Left forelimb (tissue), 1 donor: ENCODE data around the gene ABCA4.
A peak's percentile ranks its signal among the peaks of the same experiment; 100 is the strongest.

Experiments
- DNase-seq: peaks from one replicate; pipeline ENCODE4 v3.0.0-alpha.2; 2018; ENCODE audit warnings: low spot score

The ABCA4 gene

DNA sequence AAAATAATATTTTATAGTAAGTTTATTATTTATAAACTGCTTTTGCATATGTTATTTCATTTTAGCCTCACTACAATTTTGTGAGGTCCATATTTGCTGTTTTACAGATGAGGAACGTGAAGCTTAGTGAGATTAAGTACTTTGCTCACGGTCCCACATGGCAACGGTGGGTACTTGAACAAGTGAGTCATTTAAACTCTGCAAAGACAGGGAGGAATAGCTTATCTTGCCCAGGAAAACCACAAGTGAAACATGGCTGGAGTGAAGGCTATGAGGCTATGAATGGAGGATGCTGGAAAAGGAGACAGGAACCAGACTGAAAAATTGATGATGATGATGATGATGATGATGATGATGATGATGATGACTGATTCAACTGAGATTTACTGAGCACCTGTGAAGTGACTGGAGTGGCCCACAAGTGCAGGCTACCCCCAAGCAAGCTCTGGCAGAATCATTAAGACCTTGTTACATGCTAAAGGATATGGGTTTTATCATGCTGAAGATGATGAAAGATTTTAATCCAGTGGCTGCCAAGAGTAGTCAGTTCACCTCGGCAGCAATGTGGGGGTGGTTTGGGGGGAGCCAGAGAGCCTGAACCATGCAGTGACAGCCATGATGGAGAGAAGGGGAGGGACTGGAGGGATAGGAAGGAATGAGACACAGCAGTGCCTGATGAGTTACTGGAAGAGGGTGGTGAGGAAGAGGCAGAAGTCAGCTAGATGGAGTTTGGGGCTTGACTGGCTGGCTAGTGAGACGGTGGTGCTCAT, 1.4 kb upstream of the ABCA4 start:
- no peak for DNase-seq

DNA sequence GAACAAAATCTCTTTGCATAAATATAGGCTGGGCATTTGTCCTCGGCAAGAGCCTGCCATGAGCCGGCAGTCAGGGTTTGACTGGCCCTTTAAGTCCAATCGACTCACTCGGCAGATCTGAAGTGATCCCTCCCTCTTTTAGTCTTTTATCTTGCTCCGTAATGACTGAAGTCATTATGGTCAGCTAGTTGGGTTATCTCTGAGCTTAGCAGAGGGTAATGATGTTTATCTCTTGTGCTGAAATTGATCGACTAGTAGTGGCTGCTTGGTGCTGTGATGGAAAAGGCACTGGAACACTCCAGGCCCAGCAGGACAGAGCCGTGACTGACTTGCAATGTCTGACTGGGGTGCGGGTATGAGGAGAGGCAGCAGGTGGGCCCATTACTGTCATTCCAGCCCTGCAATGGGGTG, 468 bp upstream of the ABCA4 start:
- peak; percentile 48 for DNase-seq

DNA sequence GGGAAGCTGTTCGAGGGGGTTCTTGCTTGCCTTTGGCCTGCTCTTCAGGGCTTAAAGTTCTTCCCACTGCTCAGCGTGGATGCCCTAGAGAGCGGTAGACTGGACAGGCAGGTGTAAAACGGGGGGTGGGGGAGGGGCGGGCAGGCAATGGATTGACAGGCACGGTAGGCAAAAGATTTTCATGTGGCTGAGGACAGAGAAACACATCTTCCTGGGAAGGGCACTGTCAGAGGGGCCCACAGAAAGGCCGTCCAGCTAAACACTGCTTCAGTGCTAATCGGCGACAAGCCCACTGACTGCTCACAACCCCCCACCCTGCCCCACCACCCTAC, 412 bp downstream of the ABCA4 start:
- DNase-seq = no peak

DNA sequence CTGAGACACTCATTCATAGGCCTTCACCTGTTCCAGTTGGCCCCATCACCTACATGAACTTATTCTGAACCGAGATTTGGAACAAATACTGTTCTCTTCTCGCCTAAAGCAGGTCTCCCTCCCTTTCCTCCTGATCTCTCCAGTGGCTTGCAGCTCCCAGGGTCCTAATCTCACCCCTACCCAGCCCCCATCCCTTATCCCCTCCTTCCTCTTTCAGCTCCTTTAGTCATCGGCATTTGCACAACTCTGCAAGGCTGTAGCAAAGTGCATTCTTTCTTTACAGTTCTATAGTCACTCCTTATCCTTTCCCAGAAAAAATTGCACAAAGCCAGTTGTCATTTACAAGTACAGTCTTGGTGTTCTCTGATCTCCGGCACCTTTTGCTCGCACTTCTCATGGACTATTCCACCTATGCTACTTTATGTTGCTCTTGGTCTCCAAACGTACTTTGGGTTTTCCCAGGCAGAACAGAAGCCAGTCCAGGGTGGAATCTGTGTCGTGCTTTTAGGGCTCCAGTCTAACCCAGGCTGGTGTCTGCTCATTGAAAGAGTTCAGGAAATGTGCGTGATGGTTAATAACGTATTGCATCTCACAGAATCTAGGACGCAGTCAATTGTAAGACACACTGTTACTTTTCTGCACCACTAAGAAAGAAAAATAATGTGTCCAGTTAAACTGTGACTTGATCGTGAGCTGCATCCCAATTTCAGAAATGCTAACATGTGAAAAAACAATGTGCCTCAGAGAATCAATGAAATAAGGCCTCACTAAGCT, 965 bp downstream of the ABCA4 start:
- DNase-seq = peak; percentile 5

DNA sequence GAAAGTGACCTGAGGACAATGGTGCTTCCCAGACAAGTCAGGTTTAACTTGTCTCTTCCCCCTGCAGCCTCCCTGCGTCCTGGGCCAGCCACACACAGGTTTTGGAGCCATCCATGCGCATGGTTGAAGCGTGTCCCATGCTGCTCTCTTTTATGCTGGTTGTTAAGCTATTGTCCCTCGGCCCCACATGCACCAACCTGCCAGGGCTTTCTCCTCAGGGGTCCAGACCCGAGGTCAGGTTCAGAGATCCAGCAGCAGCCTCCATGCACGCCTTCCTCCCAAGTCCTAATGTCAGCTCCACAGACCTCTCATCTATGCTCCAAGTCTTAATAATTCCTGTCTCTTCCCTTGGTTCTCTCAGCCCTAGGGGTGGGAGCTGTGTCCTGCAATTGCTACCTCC, 1.6 kb downstream of the ABCA4 start:
- DNase-seq = peak; percentile 47

DNA sequence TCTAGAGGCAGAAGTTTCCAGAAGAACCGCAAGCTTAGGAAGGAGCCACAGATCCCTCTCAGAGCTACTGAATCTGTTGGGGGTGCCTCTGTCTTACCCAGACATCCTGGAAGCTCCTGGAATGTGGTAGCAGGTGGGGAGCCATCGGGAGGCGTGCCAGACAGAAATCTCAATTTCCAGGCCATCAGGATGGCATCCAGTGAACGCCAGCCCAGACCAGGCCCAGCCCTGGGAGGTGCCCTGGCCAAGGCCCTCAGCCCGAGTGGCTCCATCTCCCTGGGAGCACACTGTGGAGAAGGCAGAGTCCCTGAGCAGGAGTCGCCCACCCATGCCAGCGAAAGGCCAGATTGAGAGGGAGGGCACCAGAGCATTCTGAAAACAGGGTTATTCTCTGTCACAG, 2.5 kb downstream of the ABCA4 start:
- peak; percentile 58 for DNase-seq

DNA sequence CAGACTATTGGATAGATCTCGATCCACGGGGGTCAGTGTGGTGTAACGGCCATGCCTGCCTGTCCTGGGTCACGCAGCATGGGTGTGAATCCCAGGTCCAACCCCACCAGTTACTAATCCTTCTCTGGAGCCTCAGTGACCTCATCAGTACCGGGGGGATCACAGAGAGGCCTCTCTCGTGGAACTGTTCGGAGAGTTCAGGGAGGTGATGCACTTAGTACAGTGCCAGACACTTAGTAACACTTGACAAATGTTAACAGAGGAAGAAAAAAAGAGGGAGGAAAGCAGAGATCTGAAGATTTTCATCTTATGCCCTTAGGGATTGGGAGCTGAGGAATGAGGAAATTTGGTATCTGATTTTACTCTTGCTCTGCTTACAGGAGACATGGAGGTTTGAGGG, 2.9 kb downstream of the ABCA4 start:
- DNase-seq = peak; percentile 42

DNA sequence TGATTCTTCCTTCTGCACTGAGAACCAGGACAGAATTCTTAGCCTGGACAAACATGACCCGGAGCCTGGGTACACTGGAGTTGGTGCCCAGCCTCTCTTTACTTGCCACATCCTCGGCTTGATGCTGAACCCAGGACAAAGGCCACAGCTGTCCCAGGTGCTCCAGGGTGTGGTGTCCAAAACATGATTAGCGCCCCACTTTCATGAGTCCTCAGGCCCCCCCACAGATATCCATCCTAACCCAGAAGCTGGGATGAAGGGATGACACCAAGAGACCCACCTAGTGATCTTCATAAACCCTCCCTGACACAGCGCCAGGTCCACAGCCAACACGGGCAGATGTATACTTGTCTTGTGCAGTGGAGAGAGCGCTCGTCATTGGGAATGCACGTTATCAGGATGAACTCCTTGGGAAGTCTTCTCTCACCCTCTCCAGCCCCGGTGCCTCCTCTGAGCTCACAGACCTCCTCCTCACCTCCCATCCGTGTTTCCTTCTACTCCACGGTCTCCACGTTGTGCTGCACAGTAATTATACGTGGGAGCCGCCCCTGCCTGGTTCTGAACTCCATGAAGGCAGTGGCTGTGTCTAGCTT, 3.6 kb downstream of the ABCA4 start:
- no peak for DNase-seq

DNA sequence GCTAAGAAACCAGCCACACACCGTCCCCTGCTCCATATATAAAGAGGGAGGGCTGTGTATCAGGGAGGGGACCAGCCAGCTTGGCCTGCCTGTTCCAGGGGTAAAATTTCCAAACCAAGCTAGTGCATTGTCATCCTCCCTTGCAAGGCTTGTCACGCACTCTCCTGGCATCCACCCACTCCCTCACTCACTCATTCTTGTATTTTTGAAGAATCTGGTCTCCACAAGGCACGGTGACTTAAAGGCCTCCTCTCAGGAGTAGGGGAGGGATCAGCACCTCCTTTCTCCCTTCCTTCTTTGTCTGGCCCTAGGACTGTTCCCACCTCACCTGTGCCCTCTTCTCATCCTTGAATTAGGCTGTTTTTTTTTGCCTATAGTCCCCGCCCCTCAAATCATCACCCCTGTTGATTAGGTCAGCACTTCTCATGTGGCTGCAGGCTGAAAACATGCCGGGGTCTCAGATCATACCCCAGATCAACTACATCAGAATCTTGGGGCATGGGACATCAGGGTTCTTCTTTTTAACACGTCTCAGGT, 5.0 kb downstream of the ABCA4 start:
- peak; percentile 47 for DNase-seq

DNA sequence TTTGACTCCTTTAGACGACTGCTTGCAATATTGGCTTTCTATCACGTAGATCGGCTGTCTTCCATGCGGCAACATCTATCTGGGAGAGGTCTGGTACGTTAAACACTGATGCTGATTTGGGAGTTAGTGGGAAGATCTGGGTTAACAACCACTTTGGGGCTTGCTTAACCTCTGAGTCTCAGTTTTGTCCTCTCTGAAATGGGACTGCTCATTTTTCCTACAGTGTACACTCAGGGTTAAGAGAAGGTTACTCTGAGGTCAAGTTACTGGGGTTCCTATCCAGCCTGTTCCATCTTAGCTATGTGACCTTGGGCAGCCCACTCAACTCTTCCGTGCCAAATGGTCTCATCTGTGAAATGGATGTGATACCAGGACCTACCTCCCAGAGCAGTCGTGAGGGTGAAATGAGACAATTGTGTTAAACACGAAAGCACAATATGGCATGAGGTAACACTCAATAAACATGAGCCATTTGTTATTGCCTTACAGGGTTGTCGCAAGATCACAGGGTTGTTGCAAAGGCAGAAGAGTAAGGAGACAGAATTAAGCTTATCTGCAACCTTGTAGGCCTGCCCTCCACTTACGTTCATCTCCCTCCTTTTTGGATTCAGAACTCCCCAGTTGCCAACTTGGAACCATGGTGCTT, 5.6 kb downstream of the ABCA4 start:
- DNase-seq = peak; percentile 28

DNA sequence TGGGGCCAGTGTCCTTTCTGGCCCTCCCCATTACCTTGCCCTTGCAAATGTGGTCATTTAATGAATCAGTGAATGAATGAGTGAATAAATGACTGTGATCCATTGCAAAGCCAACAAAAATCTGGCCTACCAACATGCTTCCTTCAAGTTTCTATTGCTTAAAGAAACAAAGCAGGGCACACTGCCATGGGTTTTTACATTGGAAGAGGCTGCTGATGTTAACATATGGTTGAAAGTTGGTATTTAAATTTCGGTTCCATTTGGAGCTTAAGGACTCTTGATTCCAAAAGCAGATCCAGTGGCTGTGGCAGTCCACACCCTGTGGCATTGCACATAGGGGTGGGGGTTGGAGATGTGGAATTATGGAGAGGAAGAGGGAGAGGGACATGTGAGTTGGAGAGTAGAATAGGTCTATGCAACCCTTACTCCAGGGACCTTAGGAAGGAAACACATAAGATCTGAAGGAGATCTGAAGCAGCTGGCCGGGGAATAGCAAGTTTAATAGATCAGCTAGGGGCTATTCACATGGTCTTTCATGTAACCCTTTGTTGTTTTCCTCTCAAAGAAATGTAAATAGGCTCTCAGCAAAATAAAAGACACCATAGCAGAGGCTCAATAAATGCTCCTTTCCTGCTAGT, 7.2 kb downstream of the ABCA4 start:
- peak; percentile 64 for DNase-seq

DNA sequence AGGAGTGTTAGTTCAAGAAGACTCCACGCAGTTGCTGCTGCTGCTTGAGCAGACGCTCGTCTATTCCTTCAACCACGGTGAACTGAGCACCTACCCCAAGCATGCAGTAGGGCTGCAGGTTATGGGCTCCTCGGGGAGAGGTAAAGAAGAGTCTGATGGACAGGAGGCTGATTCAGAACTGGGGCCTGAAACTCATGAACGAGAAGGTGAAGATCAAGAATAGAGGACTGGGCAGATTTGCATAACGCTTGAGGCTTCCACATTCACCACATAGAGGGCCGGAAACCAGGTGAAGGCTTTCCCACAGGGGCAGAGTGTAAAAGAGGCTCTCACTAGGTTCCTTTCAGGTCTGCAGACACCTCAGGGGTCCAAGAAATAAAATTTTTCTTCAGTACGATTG, 9.1 kb downstream of the ABCA4 start:
- no peak for DNase-seq

DNA sequence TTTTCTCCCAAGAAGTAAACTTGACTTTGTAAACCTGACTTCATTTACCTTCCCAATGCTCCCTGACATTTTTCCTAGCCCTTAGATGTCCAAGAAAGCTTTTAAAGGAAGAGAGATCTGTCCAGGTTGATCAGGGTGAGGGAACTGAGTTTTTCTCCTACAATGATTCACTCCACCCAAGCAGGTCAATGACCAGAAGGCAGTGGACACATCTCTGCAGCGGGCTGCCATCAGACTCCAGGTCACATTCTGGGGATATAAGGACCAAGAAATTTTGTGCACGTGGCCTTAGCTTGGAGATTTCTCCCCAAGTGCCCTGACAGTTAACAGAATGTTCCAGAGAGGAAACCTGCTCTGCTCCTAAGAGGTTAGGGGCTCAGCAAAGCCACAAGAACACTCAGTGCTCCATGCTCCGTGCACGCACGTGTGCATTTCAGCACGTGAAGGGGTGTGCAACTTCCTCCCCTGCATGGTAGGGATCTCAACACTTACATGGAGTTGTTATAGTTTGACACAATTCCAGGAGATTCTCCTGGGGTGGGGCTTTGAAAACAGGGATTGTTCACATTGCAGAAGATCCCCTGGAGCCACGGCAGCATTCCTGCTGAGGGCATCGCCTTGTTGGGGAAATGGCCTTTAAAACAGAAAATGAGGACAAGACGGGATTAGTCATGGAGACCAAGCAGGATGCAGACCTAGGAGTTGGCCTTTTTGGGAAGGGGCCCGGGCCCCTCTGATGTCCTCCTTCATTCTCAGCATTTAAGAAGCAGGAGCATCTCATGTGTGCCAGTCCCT, 9.8 kb downstream of the ABCA4 start:
- DNase-seq = no peak

DNA sequence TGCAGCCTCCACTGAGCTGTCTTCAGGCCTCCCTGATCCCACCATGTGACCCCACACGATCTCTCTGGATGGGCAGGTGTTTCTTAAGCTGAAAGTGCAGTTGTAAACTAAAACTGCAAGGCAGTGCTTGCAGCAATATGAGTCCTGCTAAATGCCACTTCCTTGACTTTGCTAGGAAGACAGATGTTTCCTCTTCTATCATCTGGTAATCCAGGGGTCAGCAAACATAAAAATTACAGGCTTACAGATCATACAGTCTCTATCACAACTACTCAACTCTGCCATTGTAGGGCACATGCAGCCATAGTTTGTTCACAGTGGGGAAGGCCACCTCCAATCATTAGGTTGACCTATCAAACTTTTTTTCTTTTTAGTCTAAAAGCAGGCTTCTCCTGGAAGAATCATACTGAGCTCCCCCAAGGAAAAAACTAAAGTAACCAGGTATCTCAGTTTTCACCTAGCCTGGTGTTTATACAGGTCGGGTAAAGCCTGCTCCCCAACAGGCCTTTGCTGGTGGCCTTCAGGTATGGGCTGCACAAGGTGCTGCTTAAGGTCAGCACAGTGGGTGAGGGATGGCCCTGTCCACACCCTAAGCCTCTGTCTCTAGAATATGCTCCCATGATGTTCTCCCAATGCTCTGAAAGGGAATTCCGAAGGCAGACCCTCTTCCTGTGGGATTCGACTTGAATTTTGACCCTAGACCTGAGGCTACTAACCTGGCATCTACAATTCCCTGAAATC, 10.8 kb downstream of the ABCA4 start:
- DNase-seq = no peak

DNA sequence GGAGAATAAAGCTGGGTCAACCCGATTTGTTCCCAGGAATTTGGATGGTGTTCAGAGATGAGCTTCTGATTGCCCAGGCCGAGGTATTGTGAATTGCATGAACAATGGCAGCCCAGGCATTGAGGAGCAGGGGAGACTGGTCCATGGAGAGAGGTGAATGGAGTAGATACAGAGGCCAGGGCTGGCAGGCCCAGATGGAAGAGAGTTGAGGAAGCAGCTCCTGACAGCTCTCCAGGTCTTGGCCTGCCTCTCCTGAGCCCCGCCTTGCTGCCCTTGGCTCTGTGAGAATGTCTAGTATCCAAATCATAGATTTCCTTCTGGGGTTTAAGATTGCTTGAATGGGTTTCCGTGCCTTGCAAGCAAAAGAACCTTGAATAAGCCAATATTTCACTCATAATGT, 11.5 kb downstream of the ABCA4 start:
- no peak for DNase-seq

DNA sequence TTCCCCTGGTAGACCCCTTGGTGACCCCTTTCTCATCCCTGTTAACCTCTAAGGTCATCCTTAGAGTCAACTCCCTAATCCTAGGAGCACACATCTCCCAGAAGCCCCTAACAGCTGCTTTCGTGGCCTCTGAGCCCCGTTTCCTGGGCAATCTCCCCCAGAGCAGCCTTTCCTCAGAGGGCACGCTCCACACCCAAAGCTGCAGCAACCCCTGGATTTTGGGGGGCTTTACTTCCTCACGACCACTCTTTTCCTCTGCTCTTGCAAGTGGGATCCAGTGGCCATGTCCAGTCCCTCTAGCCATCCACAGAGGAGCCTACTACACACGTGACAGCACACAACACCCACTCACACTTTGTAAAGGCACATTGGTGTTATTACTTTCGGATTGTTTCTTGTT, 13.8 kb downstream of the ABCA4 start:
- peak; percentile 55 for DNase-seq

DNA sequence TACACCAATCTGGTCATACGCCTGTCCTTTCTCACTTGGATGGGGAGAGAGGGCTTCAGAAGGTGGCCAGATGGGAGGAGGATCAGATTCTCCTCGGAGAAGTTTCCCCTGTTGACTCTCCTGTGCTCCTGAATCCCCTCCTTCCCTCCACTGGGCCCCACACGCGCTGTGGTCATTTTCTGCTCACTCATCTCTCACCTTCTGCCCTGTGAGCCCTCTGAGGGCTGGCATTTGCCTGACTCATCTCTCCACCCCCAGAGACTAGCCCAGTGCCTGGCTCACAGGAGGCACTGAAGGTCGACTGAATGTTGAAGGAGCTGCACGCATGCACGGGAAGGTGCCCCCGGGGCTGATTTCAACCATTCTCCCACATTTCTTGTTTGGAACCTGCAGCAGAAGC, 14.2 kb downstream of the ABCA4 start:
- peak; percentile 53 for DNase-seq

DNA sequence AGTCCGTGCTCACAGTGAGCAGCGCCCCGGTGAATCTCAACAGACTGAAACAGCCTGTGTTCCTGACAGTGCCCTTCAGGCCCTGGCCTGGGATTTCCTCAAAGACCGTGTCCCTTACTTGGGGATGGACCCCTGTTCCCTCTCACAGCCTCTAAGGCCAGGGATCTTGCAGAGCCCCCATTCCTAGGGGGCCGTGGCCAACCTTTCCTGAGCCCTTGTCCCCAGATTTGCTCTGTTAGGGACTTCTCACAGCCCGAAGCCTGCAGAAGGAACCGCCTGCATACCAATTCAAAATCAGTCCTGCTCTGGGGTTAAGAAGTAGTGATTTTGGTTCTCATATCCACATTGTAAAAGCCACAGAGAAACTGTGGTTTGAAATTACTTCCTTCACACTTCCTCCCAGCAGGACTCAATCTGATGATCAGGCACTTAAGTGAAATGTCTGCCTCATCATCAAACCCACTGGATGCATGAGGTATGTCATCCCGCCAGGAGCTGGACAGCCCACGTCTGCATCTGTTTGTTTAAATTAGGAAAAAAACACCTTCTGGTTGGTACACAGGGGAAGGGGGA, 14.9 kb downstream of the ABCA4 start:
- peak; percentile 30 for DNase-seq

DNA sequence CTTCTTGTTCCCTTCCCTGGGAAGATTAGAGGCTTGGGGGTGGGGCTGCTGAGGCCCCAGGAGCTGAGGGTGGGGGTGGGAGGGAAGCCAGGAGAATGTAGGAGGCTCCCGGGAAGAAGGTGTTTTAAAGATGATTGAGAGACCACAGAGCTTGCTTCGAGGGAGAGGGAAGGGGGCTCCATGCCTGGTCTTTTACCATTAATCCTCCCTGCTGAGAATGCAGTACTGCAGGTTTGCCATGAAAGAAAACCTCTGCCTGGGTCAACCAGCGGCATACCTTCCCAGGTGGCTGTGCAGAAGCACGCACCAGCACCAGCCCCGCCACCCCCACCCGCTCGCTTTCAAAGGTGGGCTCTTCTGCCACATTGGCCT, 15.4 kb downstream of the ABCA4 start:
- no peak for DNase-seq
